IMR-90 (cell line): ENCODE data around the gene PCDHGA9. TPM values are rescaled to one million over a fixed set of nuclear protein-coding genes. Genes with fewer than 3 reads are reported as not detected.

Source experiments
- ATAC-seq: fragments of 200-7000 bp; cut with Tn5 transposase; 2 replicates; pipeline ENCODE4 v1.9.1; 2020; ENCODE audit warnings: low read depth, mild to moderate bottlenecking, moderate library complexity
- BruUV-seq: library from RNA; stranded (reverse); fragments of 400-500 nt; replicated peaks from 2 replicates; lab custom pipeline; 2021; lab: Mats Ljungman, UMichigan
- CTCF ChIA-PET: fragments of 300-600 bp; formaldehyde crosslinking; extraction: SDS; loops from one replicate; lab custom pipeline; 2021; ENCODE audit warnings: antibody characterized with exemption; lab: Yijun Ruan, JAX
- POLR2A ChIA-PET: fragments of 300-600 bp; sonication (Branson Sonifier 250); formaldehyde crosslinking; loops from one replicate; lab custom pipeline; 2022; ENCODE audit warnings: antibody characterized with exemption; ENCODE audit not compliant: unreplicated experiment; lab: Charles Lee
- DNase-seq: peaks from one replicate; pipeline ENCODE4 v3.0.0; 2013
- H2AFZ ChIP-seq: replicated peaks from 2 replicates; pipeline ENCODE3; 2013; ENCODE audit warnings: low read length, mild to moderate bottlenecking; ENCODE audit not compliant: poor library complexity
- H2AK5ac ChIP-seq: 2 replicates; pipeline ENCODE4 v1.6.1; 2013; ENCODE audit warnings: low read depth, low read length, inconsistent platforms
- H2AK9ac ChIP-seq: replicated peaks from 2 replicates; pipeline ENCODE3; 2013; ENCODE audit warnings: mild to moderate bottlenecking, low read depth, low read length, moderate library complexity; ENCODE audit not compliant: poor library complexity
- H2BK120ac ChIP-seq: 2 replicates; pipeline ENCODE4 v1.6.1; 2013; ENCODE audit warnings: low read depth, low read length, inconsistent platforms
- H2BK15ac ChIP-seq: 3 replicates; pipeline ENCODE4 v1.6.1; 2013; ENCODE audit warnings: low read depth, low read length, inconsistent platforms
- H2BK20ac ChIP-seq: 2 replicates; pipeline ENCODE4 v1.6.1; 2013; ENCODE audit warnings: low read depth, mild to moderate bottlenecking, inconsistent platforms, low read length, moderate library complexity
- H2BK5ac ChIP-seq: 2 replicates; pipeline ENCODE4 v1.6.1; 2013; ENCODE audit warnings: mild to moderate bottlenecking, low read depth, low read length, inconsistent platforms; ENCODE audit not compliant: poor library complexity, severe bottlenecking
- H3K14ac ChIP-seq: replicated peaks from 2 replicates; pipeline ENCODE4 v1.6.1; 2013; ENCODE audit warnings: low read depth, low read length, inconsistent platforms
- H3K18ac ChIP-seq: 2 replicates; pipeline ENCODE4 v1.6.1; 2013; ENCODE audit warnings: low read depth, low read length, control low read depth
- H3K23ac ChIP-seq: 2 replicates; pipeline ENCODE4 v1.6.1; 2013; ENCODE audit warnings: low read depth, low read length, inconsistent platforms
- H3K27ac ChIP-seq: 2 replicates; pipeline ENCODE4 v1.5.1; 2013; ENCODE audit warnings: mild to moderate bottlenecking, control low read depth, low read length; ENCODE audit not compliant: insufficient read depth
- H3K27me3 ChIP-seq: 2 replicates; pipeline ENCODE4 v1.6.1; 2013; ENCODE audit warnings: low read length; ENCODE audit not compliant: control insufficient read depth, insufficient read depth
- H3K36me3 ChIP-seq: 2 replicates; pipeline ENCODE4 v1.6.1; 2013; ENCODE audit warnings: low read length, mixed read lengths; ENCODE audit not compliant: control insufficient read depth, insufficient read depth
- H3K4ac ChIP-seq: 2 replicates; pipeline ENCODE4 v1.6.1; 2013; ENCODE audit warnings: low read depth, low read length, inconsistent platforms
- H3K4me1 ChIP-seq: 2 replicates; pipeline ENCODE4 v1.6.1; 2013; ENCODE audit warnings: low read length, mixed read lengths; ENCODE audit not compliant: control insufficient read depth, insufficient read depth
- H3K4me2 ChIP-seq: 2 replicates; pipeline ENCODE4 v1.6.1; 2013; ENCODE audit warnings: low read depth, mild to moderate bottlenecking, control low read depth, low read length, moderate library complexity
- H3K4me3 ChIP-seq: 2 replicates; pipeline ENCODE4 v1.5.1; 2013; ENCODE audit warnings: low read depth, mild to moderate bottlenecking, control low read depth, low read length, moderate library complexity; ENCODE audit not compliant: insufficient read depth
- H3K56ac ChIP-seq: 2 replicates; pipeline ENCODE4 v1.6.1; 2013; ENCODE audit warnings: low read length, inconsistent platforms; ENCODE audit not compliant: insufficient read depth; ENCODE audit errors: extremely low read depth
- H3K79me1 ChIP-seq, 2 experiments: 2 replicates each; pipeline ENCODE4 v1.6.1; 2013; ENCODE audit warnings: low read length in 2 of 2, inconsistent platforms in 1 of 2, low read depth in 1 of 2
- H3K9ac ChIP-seq: 2 replicates; pipeline ENCODE4 v1.6.1; 2013; ENCODE audit warnings: low read depth, low read length, control low read depth
- H3K9me1 ChIP-seq: 2 replicates; pipeline ENCODE4 v1.6.1; 2013; ENCODE audit warnings: low read length, inconsistent platforms; ENCODE audit not compliant: insufficient read depth
- H3K9me3 ChIP-seq: 2 replicates; pipeline ENCODE4 v1.6.1; 2013; ENCODE audit warnings: low read length; ENCODE audit not compliant: control insufficient read depth, insufficient read depth
- H4K20me1 ChIP-seq: 2 replicates; pipeline ENCODE4 v1.6.1; 2013; ENCODE audit warnings: low read length, inconsistent platforms; ENCODE audit not compliant: insufficient read depth
- H4K5ac ChIP-seq: 2 replicates; pipeline ENCODE4 v1.6.1; 2013; ENCODE audit warnings: mild to moderate bottlenecking, low read depth, low read length, control low read depth
- H4K8ac ChIP-seq, 2 experiments: 2 replicates each; pipeline ENCODE4 v1.6.1; 2013; ENCODE audit warnings: low read depth in 2 of 2, low read length in 2 of 2, control low read depth in 1 of 2, inconsistent platforms in 1 of 2
- H4K91ac ChIP-seq: 2 replicates; pipeline ENCODE4 v1.6.1; 2013; ENCODE audit warnings: low read depth, low read length, inconsistent platforms; ENCODE audit not compliant: insufficient read depth
- MAFK ChIP-seq: IDR thresholded peaks from 2 replicates; pipeline ENCODE4 v1.6.1; 2012; ENCODE audit warnings: low read depth, low read length, improper control_type of control experiment
- RAD21 ChIP-seq: IDR thresholded peaks from 2 replicates; pipeline ENCODE4 v1.6.1; 2012; ENCODE audit warnings: low read length, improper control_type of control experiment
- RCOR1 ChIP-seq: IDR thresholded peaks from 2 replicates; pipeline ENCODE4 v1.6.1; 2012; ENCODE audit warnings: mild to moderate bottlenecking, low read length, improper control_type of control experiment; ENCODE audit not compliant: insufficient replicate concordance
- WGBS, 2 experiments: methylation state at CpG; one replicate each; pipeline versions ENCODE4 v1.1.5 to v1.1.7; 2013; ENCODE audit warnings: missing lambda C conversion rate in 2 of 2; ENCODE audit not compliant: insufficient read length in 1 of 2; ENCODE audit errors: extremely low coverage in 2 of 2; 5-methylcytosine and 5-hydroxymethylcytosine counted together
- dilution Hi-C: fragments of 300-500 bp; cut with HindIII; formaldehyde crosslinking; loops from one replicate; pipeline ENCODE4 v1.14.3; 2018; ENCODE audit warnings: low sequenced_read_pairs; ENCODE audit not compliant: unreplicated experiment
- in situ Hi-C: fragments of 300-500 bp; cut with MboI; formaldehyde crosslinking; loops from 3 replicates; pipeline ENCODE4 v1.14.3; 2019; ENCODE audit warnings: low sequenced_read_pairs, inconsistent platforms, mixed read lengths
- intact Hi-C: fragments of 100-400 bp; cut with micrococcal nuclease; formaldehyde crosslinking; loops from 2 replicates; pipeline ENCODE4 v1.10.0; 2022
- polyA plus RNA-seq, 3 experiments: library from polyadenylated mRNA; depleted of rRNA; stranded (reverse); fragments of >200 nt; gene quantifications; 2 replicates each; pipeline ENCODE4 v1.2.3, GENCODE V29; 2012; ENCODE audit warnings: low replicate concordance in 1 of 3
- total RNA-seq: library from RNA; depleted of rRNA; stranded (reverse); fragments of >200 nt; gene quantifications from 2 replicates; pipeline ENCODE4 v1.2.3, GENCODE V29; 2012
- TF ChIP-seq, protein P1 (sequence below): conservative IDR thresholded peaks from 2 replicates; pipeline ENCODE4 v1.5.1; 2012; ENCODE audit warnings: mild to moderate bottlenecking, low read depth, low read length, improper control_type of control experiment

PCDHGA9 gene
- total and polyA plus RNA-seq, 2 of the 4 experiments (the other 2 are of a cell fraction), result 1.8 to 4.5 TPM

DNA sequence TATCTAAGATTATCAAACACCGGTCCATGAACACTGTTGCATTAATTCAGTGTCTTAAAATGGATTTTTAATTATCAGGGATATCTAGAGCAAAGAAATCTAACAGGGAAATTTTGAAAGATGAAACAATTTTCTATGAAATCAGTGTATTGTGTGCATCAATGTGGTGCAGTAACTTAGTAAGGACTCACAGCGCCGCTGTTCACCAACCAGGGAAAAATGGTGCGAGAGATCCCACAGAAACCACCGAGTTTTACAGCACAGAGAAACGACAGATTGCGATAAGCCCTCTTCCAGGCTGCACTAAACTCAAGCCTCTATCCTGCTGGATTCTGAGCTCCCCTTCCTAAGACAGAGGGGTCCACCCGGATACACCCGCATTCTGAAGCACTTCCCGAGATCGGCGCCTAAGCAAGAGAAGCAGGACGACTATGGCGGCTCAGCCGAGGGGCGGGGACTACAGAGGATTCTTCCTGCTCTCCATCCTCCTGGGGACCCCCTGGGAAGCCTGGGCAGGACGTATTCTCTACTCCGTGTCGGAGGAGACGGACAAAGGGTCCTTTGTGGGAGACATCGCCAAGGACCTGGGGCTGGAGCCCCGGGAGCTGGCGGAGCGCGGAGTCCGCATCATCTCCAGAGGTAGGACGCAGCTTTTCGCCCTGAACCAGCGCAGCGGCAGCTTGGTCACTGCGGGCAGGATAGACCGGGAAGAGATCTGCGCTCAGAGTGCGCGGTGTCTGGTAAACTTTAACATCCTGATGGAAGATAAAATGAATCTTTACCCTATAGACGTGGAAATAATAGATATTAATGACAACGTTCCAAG, 19.9 kb upstream of the PCDHGA9 start, which contains the start of gene PCDHGA7:
PCDHGA7 (plus strand) TSS at position 274 of the 826 bp plus-strand sequence; CDS start at position 432, 158 bp downstream.
- Histone ChIP-seq H3K4me1 (no peaks in the 10 kb centered on the region), H3K4me2 (peak within 1 kb of the TSS; percentile 64), H3K9me3 (peaks cover 26% of the 10 kb centered on the region), H3K79me1 (peaks cover 0 to 6% of the 10 kb centered on the region in 2 experiments; a peak in 1 of 4 replicates), H3K27ac (peak within 1 kb of the TSS; percentile 73), H2BK120ac (peak within 1 kb of the TSS; percentile 65), H4K8ac (peak within 1 kb of the TSS; percentile 58 to 96; a peak in 3 of 4 replicates), H3K14ac (peak within 1 kb of the TSS; percentile 90), H2AFZ (peak within 1 kb of the TSS; percentile 93), H3K56ac (peak within 1 kb of the TSS; percentile 90), H3K27me3 (no peaks in the 10 kb centered on the region), H3K4me3 (peak within 1 kb of the TSS; percentile 83), H3K9ac (peak within 1 kb of the TSS; percentile 94), H2AK9ac (peak within 1 kb of the TSS; percentile 72), H3K23ac (peak within 1 kb of the TSS; percentile 85), H3K4ac (peak within 1 kb of the TSS; percentile 94), H4K20me1 (no peaks in the 10 kb centered on the region), H4K5ac (peak within 1 kb of the TSS; percentile 84), H2BK15ac (0 out of 3 replicates have a peak within 1 kb of the TSS, but pooled peaks have one; percentile 66), H3K36me3 (peaks cover 3% of the 10 kb centered on the region; the same call in 1 of the 2 replicates), H3K9me1 (no peaks in the 10 kb centered on the region), H2AK5ac (no peak within 1 kb of the TSS), H2BK20ac (peak within 1 kb of the TSS; percentile 69; the same call in 1 of the 2 replicates), H4K91ac (peak within 1 kb of the TSS; percentile 76; the same call in 1 of the 2 replicates), H3K18ac (0 out of 2 replicates have a peak within 1 kb of the TSS, but pooled peaks have one; percentile 65), H2BK5ac (peak within 1 kb of the TSS; percentile 61)
- TF ChIP-seq RAD21 (peak; percentile 48), RCOR1 (no peak), MAFK (no peak)
- TF ChIP-seq, protein P1, sequence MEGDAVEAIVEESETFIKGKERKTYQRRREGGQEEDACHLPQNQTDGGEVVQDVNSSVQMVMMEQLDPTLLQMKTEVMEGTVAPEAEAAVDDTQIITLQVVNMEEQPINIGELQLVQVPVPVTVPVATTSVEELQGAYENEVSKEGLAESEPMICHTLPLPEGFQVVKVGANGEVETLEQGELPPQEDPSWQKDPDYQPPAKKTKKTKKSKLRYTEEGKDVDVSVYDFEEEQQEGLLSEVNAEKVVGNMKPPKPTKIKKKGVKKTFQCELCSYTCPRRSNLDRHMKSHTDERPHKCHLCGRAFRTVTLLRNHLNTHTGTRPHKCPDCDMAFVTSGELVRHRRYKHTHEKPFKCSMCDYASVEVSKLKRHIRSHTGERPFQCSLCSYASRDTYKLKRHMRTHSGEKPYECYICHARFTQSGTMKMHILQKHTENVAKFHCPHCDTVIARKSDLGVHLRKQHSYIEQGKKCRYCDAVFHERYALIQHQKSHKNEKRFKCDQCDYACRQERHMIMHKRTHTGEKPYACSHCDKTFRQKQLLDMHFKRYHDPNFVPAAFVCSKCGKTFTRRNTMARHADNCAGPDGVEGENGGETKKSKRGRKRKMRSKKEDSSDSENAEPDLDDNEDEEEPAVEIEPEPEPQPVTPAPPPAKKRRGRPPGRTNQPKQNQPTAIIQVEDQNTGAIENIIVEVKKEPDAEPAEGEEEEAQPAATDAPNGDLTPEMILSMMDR, result peak; percentile 54
- ChIA-PET CTCF (no interaction called here), POLR2A (no interaction called here)
- in situ Hi-C loops (no loop called here), intact Hi-C loops (loop anchor here (1.0 kb wide), 1 partner anchor 176 kb away; no protein-coding TSS in a partner anchor), dilution Hi-C loops (no loop called here)
- WGBS, 2 experiments, result 9% methylated on average over 4 of the region's 37 CpGs; no CpG with 5 or more reads in 1 of the 2 experiments
- no TSS peak for BruUV-seq
- ATAC-seq (peak; percentile 89), DNase-seq (peak; percentile 57)
